Astrocyte (in vitro differentiated cells and primary cell): ENCODE measurements around the gene ASPHD2. TPM values are rescaled to one million over a fixed set of nuclear protein-coding genes. Genes with fewer than 3 reads are reported as not detected.

Source experiments
- DNase-seq: peaks from one replicate; pipeline ENCODE4 v3.0.0-alpha.2; 2010; ENCODE audit warnings: low read depth
- FAIRE-seq: peaks from 2 replicates; lab custom pipeline; 2011; peaks lifted over from hg19 to GRCh38; lab: Jason Lieb, UNC
- H2AFZ ChIP-seq: 2 replicates; pipeline ENCODE4 v1.6.0; 2012; ENCODE audit warnings: low read depth, low read length, inconsistent platforms
- H3K27ac ChIP-seq: 2 replicates; pipeline ENCODE4 v1.5.1; 2011; ENCODE audit warnings: low read depth, low read length, inconsistent platforms
- H3K27me3 ChIP-seq: 2 replicates; pipeline ENCODE4 v1.6.0; 2011; ENCODE audit warnings: low read length, inconsistent platforms; ENCODE audit not compliant: insufficient read depth
- H3K36me3 ChIP-seq: 2 replicates; pipeline ENCODE4 v1.5.1; 2011; ENCODE audit warnings: low read length, inconsistent platforms; ENCODE audit not compliant: insufficient read depth
- H3K4me1 ChIP-seq: 2 replicates; pipeline ENCODE4 v1.5.1; 2011; ENCODE audit warnings: low read length, inconsistent platforms; ENCODE audit not compliant: insufficient read depth
- H3K4me2 ChIP-seq: 2 replicates; pipeline ENCODE4 v1.6.0; 2012; ENCODE audit warnings: low read length, inconsistent platforms
- H3K4me3 ChIP-seq: 2 replicates; pipeline ENCODE4 v1.5.1; 2011; ENCODE audit warnings: low read depth, mild to moderate bottlenecking, low read length, inconsistent platforms; ENCODE audit not compliant: insufficient read depth
- H3K79me2 ChIP-seq: 2 replicates; pipeline ENCODE4 v1.6.0; 2012; ENCODE audit warnings: mild to moderate bottlenecking, low read length, inconsistent platforms; ENCODE audit not compliant: insufficient read depth
- H3K9ac ChIP-seq: 2 replicates; pipeline ENCODE4 v1.6.0; 2012; ENCODE audit warnings: mild to moderate bottlenecking, low read length, inconsistent platforms
- H3K9me3 ChIP-seq: 2 replicates; pipeline ENCODE4 v1.5.1; 2012; ENCODE audit warnings: low read depth, mild to moderate bottlenecking, low read length, inconsistent platforms; ENCODE audit not compliant: insufficient read depth
- H4K20me1 ChIP-seq: 2 replicates; pipeline ENCODE4 v1.6.0; 2012; ENCODE audit warnings: low read length, inconsistent platforms; ENCODE audit not compliant: insufficient read depth
- H3K27ac Mint-ChIP-seq: one replicate; pipeline ENCODE4 v1.8.0; 2021; ENCODE audit warnings: mild to moderate bottlenecking, mixed read lengths; ENCODE audit not compliant: unreplicated experiment
- H3K27me3 Mint-ChIP-seq: one replicate; pipeline ENCODE4 v1.8.0; 2021; ENCODE audit warnings: low read depth, mixed read lengths; ENCODE audit not compliant: unreplicated experiment
- H3K36me3 Mint-ChIP-seq: one replicate; pipeline ENCODE4 v1.8.0; 2021; ENCODE audit warnings: low read depth, mixed read lengths; ENCODE audit not compliant: unreplicated experiment
- H3K4me1 Mint-ChIP-seq: one replicate; pipeline ENCODE4 v1.8.0; 2021; ENCODE audit warnings: low read depth, mixed read lengths; ENCODE audit not compliant: unreplicated experiment
- H3K4me3 Mint-ChIP-seq: one replicate; pipeline ENCODE4 v1.8.0; 2021; ENCODE audit warnings: mild to moderate bottlenecking, moderate library complexity, mixed read lengths; ENCODE audit not compliant: unreplicated experiment
- H3K9me3 Mint-ChIP-seq: one replicate; pipeline ENCODE4 v1.8.0; 2021; ENCODE audit warnings: mild to moderate bottlenecking, mixed read lengths; ENCODE audit not compliant: unreplicated experiment
- EZH2 ChIP-seq: IDR thresholded peaks from 2 replicates; pipeline ENCODE4 v1.6.1; 2012; ENCODE audit warnings: mild to moderate bottlenecking, low read length, inconsistent platforms; ENCODE audit not compliant: insufficient read depth
- total RNA-seq: library from RNA; stranded (reverse); gene quantifications from 2 replicates; pipeline ENCODE4 v1.2.1, GENCODE V29; 2021
- TF ChIP-seq, protein P1 (sequence below): IDR thresholded peaks from 2 replicates; pipeline ENCODE4 v1.5.1; 2011; ENCODE audit warnings: low read depth, mild to moderate bottlenecking, inconsistent platforms, low read length, moderate library complexity; ENCODE audit not compliant: insufficient read depth

ASPHD2 gene
- total RNA-seq, 1 donor from 2014 or later: 11.7 TPM

DNA sequence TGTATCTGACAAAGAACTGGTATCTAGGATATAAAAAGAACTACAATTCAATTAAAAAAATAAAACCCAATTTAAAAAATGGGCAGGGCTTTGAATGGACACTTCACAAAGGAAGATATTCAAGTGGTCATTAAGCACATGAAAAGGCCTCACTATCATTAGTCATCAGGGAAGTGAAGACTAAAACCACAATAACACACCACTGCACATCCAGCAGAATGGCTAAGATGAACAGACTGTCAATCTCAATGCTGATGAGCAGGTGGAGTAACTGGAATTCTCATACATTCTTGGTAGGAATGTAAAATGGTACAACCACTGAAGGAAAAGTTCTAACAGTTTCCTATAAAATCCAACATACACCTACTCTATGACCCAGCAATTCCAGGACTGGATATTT, 45.6 kb downstream of the ASPHD2 start:
- peak overlapping the region; percentile 4 for H3K4me3 Mint-ChIP-seq
- H4K20me1 ChIP-seq: no peaks in the 10 kb centered on the region
- no peak overlapping the region for H3K27ac ChIP-seq
- H3K4me1 ChIP-seq: peaks cover 53% of the 10 kb centered on the region
- H3K27me3 Mint-ChIP-seq: no peaks in the 10 kb centered on the region
- H3K27ac Mint-ChIP-seq: peak overlapping the region; percentile 96
- no peak overlapping the region for H2AFZ ChIP-seq
- H3K36me3 ChIP-seq: peaks cover 8% of the 10 kb centered on the region
- peaks cover 13% of the 10 kb centered on the region for H3K36me3 Mint-ChIP-seq
- H3K4me3 ChIP-seq: no peak overlapping the region
- no peaks in the 10 kb centered on the region for H3K9me3 Mint-ChIP-seq
- TF ChIP-seq, protein P1, sequence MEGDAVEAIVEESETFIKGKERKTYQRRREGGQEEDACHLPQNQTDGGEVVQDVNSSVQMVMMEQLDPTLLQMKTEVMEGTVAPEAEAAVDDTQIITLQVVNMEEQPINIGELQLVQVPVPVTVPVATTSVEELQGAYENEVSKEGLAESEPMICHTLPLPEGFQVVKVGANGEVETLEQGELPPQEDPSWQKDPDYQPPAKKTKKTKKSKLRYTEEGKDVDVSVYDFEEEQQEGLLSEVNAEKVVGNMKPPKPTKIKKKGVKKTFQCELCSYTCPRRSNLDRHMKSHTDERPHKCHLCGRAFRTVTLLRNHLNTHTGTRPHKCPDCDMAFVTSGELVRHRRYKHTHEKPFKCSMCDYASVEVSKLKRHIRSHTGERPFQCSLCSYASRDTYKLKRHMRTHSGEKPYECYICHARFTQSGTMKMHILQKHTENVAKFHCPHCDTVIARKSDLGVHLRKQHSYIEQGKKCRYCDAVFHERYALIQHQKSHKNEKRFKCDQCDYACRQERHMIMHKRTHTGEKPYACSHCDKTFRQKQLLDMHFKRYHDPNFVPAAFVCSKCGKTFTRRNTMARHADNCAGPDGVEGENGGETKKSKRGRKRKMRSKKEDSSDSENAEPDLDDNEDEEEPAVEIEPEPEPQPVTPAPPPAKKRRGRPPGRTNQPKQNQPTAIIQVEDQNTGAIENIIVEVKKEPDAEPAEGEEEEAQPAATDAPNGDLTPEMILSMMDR: no peak
- TF ChIP-seq EZH2: no peak
- no peak overlapping the region for H3K4me2 ChIP-seq
- H3K9ac ChIP-seq: no peak overlapping the region
- H3K27me3 ChIP-seq: no peaks in the 10 kb centered on the region
- no peaks in the 10 kb centered on the region for H3K9me3 ChIP-seq
- FAIRE-seq (peak; percentile 56), DNase-seq (peak; percentile 56)
- H3K4me1 Mint-ChIP-seq: peaks cover 74% of the 10 kb centered on the region
- peaks cover 13% of the 10 kb centered on the region for H3K79me2 ChIP-seq

DNA sequence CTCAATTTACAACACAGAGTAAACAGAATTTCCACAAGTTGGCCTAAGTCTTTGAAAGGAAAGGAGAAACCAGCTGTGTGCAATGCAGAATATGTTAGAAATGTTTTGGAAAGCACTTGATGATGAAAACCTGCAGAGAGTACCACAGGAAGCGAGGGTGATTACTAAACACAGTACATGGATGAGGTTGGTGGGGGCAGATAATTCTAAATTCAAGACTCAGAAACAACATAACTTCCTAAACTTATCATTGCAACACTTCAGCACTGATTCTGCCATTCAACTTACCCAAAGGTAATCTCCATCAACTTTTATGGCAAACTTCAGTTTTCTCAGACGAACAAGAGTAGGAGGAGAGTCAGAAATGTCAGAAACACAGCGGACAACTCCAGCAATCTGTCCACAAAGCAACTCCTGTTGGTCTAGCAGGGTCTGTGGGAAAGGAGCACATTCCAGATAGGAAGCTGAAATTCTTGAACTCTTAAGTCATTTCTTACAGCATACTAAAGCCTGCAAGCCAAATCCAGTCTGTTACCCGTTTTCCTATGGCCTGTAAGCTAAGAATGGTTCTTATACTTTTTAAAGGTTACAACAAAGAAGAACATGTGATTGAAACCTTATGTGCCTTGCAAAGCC, 47.8 kb downstream of the ASPHD2 start:
- Histone ChIP-seq H3K36me3 (peaks cover 4% of the 10 kb centered on the region), H4K20me1 (no peaks in the 10 kb centered on the region), H2AFZ (peak overlapping the region; percentile 1), H3K4me1 (peaks cover 39% of the 10 kb centered on the region), H3K4me2 (peak overlapping the region; percentile 80), H3K27me3 (no peaks in the 10 kb centered on the region), H3K9ac (peak overlapping the region; percentile 55), H3K27ac (peak overlapping the region; percentile 78), H3K4me3 (peak overlapping the region; percentile 40), H3K79me2 (peaks cover 33% of the 10 kb centered on the region), H3K9me3 (no peaks in the 10 kb centered on the region)
- DNase-seq (peak; percentile 91), FAIRE-seq (peak; percentile 65)
- Mint-ChIP-seq H3K27ac (peak overlapping the region; percentile 98), H3K36me3 (peaks cover 12% of the 10 kb centered on the region), H3K9me3 (no peaks in the 10 kb centered on the region), H3K4me1 (peaks cover 71% of the 10 kb centered on the region), H3K27me3 (no peaks in the 10 kb centered on the region), H3K4me3 (peak overlapping the region; percentile 51)
- TF ChIP-seq, protein P1: no peak
- no peak for TF ChIP-seq EZH2

DNA sequence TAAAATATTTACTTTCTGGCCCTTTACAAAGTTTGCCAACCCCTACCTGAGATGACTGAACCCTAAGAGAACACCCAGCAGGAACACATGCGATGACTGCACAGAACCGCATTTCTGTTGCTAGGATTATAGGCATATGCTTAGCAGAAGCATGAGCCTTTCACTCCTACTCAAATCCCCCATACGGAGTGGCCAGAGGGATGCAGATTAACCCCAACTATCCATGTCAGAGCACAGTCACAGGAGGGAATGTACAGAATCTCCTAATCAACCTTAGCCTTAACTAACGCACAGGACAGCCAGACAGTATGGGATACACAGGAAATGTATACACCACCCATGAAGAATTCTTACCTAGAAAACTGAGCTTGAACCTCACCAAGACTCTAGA, 48.3 kb downstream of the ASPHD2 start:
- H3K9me3 ChIP-seq: no peaks in the 10 kb centered on the region
- Mint-ChIP-seq H3K27ac (peak overlapping the region; percentile 98), H3K36me3 (peaks cover 7% of the 10 kb centered on the region), H3K9me3 (no peaks in the 10 kb centered on the region), H3K4me1 (peaks cover 70% of the 10 kb centered on the region), H3K27me3 (no peaks in the 10 kb centered on the region), H3K4me3 (peak overlapping the region; percentile 10)
- H3K4me2 ChIP-seq: peak overlapping the region; percentile 80
- FAIRE-seq: no peak
- no peaks in the 10 kb centered on the region for H3K27me3 ChIP-seq
- peak overlapping the region; percentile 78 for H3K27ac ChIP-seq
- no peak overlapping the region for H3K4me3 ChIP-seq
- peaks cover 4% of the 10 kb centered on the region for H3K36me3 ChIP-seq
- TF ChIP-seq, protein P1: no peak
- no peak for TF ChIP-seq EZH2
- H4K20me1 ChIP-seq: no peaks in the 10 kb centered on the region
- peak overlapping the region; percentile 55 for H3K9ac ChIP-seq
- peaks cover 33% of the 10 kb centered on the region for H3K79me2 ChIP-seq
- peaks cover 36% of the 10 kb centered on the region for H3K4me1 ChIP-seq
- H2AFZ ChIP-seq: no peak overlapping the region
- no peak for DNase-seq
